ENCODE data around the gene UGCG. TPM values are rescaled to one million over a fixed set of nuclear protein-coding genes. Genes with fewer than 3 reads are reported as not detected.

The UGCG gene
- total RNA-seq = 118 and 121 TPM in 2 replicates

DNA sequence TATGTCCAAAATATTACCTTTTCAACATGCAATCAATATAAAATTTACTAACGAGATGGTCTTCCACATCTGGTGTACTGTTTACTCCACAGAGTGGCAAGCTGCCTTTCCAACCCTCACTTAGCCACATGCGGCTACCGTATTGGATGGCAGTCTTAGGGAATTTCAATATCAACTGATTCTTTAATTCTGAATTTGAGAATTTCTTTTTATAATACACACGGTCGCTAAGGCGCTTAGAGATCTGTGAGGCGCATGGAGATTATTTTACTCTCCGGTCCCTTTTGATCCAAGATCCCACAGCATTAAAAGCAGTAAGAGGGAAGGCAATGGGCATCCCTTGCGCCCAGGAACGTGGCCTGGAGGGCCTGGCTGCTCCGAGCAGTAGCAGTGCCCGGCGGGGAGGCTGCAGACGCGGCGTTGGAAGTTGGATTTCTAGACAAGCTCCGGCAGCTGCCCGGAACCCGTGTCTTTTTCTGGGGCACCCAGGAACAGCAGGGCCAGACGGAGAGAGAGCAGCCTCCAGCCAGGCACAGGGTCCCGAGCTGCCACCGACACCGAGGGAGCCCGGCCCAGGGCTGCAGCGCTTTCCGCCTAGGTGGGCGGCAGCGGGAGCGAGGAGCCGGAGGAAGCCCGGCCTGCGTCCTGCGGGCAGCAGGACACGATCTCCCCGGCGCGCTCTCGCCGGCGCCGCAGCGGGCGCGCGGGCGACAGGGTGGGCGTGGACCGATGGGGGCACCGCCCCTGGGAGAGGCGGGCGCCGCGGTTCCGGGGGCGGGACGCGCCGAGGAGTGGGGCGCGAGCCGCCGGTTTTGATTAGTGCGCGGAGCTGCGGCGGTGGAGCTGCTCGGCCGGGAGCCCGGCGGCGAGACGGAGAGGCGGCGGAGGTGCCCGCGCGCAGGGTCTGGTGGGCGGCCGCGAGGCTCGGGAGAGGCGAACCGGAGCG is at the start of gene UGCG:
Gene UGCG, plus strand, starts transcription at position 819 of the 946 bp plus-strand sequence. CDS start 402 bp downstream, outside the sequence.
- Histone ChIP-seq H3K27ac (ENCODE audit: low read depth, low read length) (peak within 1 kb of the TSS; percentile 97), H3K4me1 (ENCODE audit: insufficient read depth, low read length) (peaks cover 15% of the 10 kb centered on the region), H3K27me3 (ENCODE audit: insufficient read depth, low read length) (no peaks in the 10 kb centered on the region), H3K9me3 (ENCODE audit: low read depth, low read length) (no peaks in the 10 kb centered on the region), H3K36me3 (ENCODE audit: insufficient read depth, low read length) (peaks cover 15% of the 10 kb centered on the region), H2AFZ (ENCODE audit: low read length) (peak within 1 kb of the TSS; percentile 68), H3K4me3 (ENCODE audit: insufficient read depth, low read length) (peak within 1 kb of the TSS; percentile 82), H3K4me2 (ENCODE audit: insufficient read depth, low read length) (peak within 1 kb of the TSS; percentile 87), H4K20me1 (ENCODE audit: insufficient read depth, low read length) (peaks cover 28% of the 10 kb centered on the region), H3K79me2 (ENCODE audit: insufficient read depth, low read length) (peaks cover 58% of the 10 kb centered on the region)
- TF ChIP-seq, protein P1, sequence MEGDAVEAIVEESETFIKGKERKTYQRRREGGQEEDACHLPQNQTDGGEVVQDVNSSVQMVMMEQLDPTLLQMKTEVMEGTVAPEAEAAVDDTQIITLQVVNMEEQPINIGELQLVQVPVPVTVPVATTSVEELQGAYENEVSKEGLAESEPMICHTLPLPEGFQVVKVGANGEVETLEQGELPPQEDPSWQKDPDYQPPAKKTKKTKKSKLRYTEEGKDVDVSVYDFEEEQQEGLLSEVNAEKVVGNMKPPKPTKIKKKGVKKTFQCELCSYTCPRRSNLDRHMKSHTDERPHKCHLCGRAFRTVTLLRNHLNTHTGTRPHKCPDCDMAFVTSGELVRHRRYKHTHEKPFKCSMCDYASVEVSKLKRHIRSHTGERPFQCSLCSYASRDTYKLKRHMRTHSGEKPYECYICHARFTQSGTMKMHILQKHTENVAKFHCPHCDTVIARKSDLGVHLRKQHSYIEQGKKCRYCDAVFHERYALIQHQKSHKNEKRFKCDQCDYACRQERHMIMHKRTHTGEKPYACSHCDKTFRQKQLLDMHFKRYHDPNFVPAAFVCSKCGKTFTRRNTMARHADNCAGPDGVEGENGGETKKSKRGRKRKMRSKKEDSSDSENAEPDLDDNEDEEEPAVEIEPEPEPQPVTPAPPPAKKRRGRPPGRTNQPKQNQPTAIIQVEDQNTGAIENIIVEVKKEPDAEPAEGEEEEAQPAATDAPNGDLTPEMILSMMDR (IDR thresholded peaks at IDR 0.05; ENCODE audit: extremely low read depth, low read depth, low read length) = no peak
- DNase-seq (ENCODE audit: insufficient read length, low spot score, missing footprints) = peak; percentile 99

- no peaks in the 10 kb centered on the region for H4K20me1 ChIP-seq (ENCODE audit: insufficient read depth, low read length)
- H3K4me2 ChIP-seq (ENCODE audit: insufficient read depth, low read length) = no peak overlapping the region
- DNase-seq (ENCODE audit: insufficient read length, low spot score, missing footprints) = no peak
- H3K27me3 ChIP-seq (ENCODE audit: insufficient read depth, low read length) = no peaks in the 10 kb centered on the region
- H2AFZ ChIP-seq (ENCODE audit: low read length) = no peak overlapping the region
- H3K4me1 ChIP-seq (ENCODE audit: insufficient read depth, low read length) = peaks cover 27% of the 10 kb centered on the region
- no peaks in the 10 kb centered on the region for H3K79me2 ChIP-seq (ENCODE audit: insufficient read depth, low read length)
- no peak overlapping the region for H3K27ac ChIP-seq (ENCODE audit: low read depth, low read length)
- TF ChIP-seq, protein P1 (IDR thresholded peaks at IDR 0.05; ENCODE audit: extremely low read depth, low read depth, low read length) = no peak
- no peaks in the 10 kb centered on the region for H3K9me3 ChIP-seq (ENCODE audit: low read depth, low read length)
- no peaks in the 10 kb centered on the region for H3K36me3 ChIP-seq (ENCODE audit: insufficient read depth, low read length)
- no peak overlapping the region for H3K4me3 ChIP-seq (ENCODE audit: insufficient read depth, low read length)
Observed at GRCh38 chr9:111851553-111851952, 45.1 kb upstream of the UGCG start.

GRCh38 chr9:111852291-111852690 is 44.3 kb upstream of the UGCG start:
- H3K36me3 ChIP-seq (ENCODE audit: insufficient read depth, low read length) = no peaks in the 10 kb centered on the region
- no peak overlapping the region for H3K27ac ChIP-seq (ENCODE audit: low read depth, low read length)
- TF ChIP-seq, protein P1 (IDR thresholded peaks at IDR 0.05; ENCODE audit: extremely low read depth, low read depth, low read length) = no peak
- H2AFZ ChIP-seq (ENCODE audit: low read length) = no peak overlapping the region
- H3K4me3 ChIP-seq (ENCODE audit: insufficient read depth, low read length) = no peak overlapping the region
- no peak overlapping the region for H3K4me2 ChIP-seq (ENCODE audit: insufficient read depth, low read length)
- H3K4me1 ChIP-seq (ENCODE audit: insufficient read depth, low read length) = peaks cover 27% of the 10 kb centered on the region
- H3K9me3 ChIP-seq (ENCODE audit: low read depth, low read length) = no peaks in the 10 kb centered on the region
- no peaks in the 10 kb centered on the region for H3K27me3 ChIP-seq (ENCODE audit: insufficient read depth, low read length)
- no peak for DNase-seq (ENCODE audit: insufficient read length, low spot score, missing footprints)
- H4K20me1 ChIP-seq (ENCODE audit: insufficient read depth, low read length) = no peaks in the 10 kb centered on the region
- H3K79me2 ChIP-seq (ENCODE audit: insufficient read depth, low read length) = no peaks in the 10 kb centered on the region

DNA sequence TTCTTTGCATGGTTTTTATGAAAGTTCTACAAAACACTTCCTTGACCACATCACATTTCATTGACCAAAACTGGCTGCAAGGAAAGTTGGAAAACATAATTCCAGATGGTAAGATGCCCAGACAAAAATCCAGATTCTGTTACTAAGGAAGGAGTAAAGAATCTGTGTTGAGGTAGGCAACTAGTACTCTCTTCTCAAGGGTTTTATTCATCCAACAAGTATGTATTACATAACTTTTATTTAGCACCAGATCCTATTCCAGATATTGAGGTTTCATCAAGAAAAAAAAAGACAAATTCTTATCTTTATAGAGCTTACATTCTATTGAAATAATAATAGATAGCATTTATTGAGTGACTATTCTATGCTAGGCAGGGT is 43.2 kb upstream of the UGCG start:
- peaks cover 33% of the 10 kb centered on the region for H3K4me1 ChIP-seq (ENCODE audit: insufficient read depth, low read length)
- H3K4me3 ChIP-seq (ENCODE audit: insufficient read depth, low read length) = no peak overlapping the region
- H3K9me3 ChIP-seq (ENCODE audit: low read depth, low read length) = no peaks in the 10 kb centered on the region
- H3K36me3 ChIP-seq (ENCODE audit: insufficient read depth, low read length) = no peaks in the 10 kb centered on the region
- H3K27me3 ChIP-seq (ENCODE audit: insufficient read depth, low read length) = no peaks in the 10 kb centered on the region
- peak overlapping the region; percentile 72 for H3K27ac ChIP-seq (ENCODE audit: low read depth, low read length)
- peak overlapping the region; percentile 7 for H3K4me2 ChIP-seq (ENCODE audit: insufficient read depth, low read length)
- peak overlapping the region; percentile 15 for H2AFZ ChIP-seq (ENCODE audit: low read length)
- no peaks in the 10 kb centered on the region for H4K20me1 ChIP-seq (ENCODE audit: insufficient read depth, low read length)
- no peaks in the 10 kb centered on the region for H3K79me2 ChIP-seq (ENCODE audit: insufficient read depth, low read length)
- TF ChIP-seq, protein P1 (IDR thresholded peaks at IDR 0.05; ENCODE audit: extremely low read depth, low read depth, low read length) = no peak
- DNase-seq (ENCODE audit: insufficient read length, low spot score, missing footprints) = peak; percentile 43

Data from osteoblast (primary cell).